Endothelial cell of umbilical vein (primary cell): ENCODE data around the gene TTLL10.

Source experiments
- CTCF ChIP-seq, 2 donors: IDR thresholded peaks; 1 replicate in 1 of 2; 2 replicates in 1 of 2; pipeline ENCODE4 v1.5.1; 2011; ENCODE audit warnings: low read length in 2 of 2, mild to moderate bottlenecking in 2 of 2, moderate library complexity in 2 of 2, control low read depth in 1 of 2, inconsistent platforms in 1 of 2, low read depth in 1 of 2; ENCODE audit not compliant: insufficient read depth in 1 of 2; ENCODE audit errors: extremely low read depth in 1 of 2
- MAX ChIP-seq: IDR thresholded peaks from 2 replicates; pipeline ENCODE4 v1.6.1; 2011; ENCODE audit not compliant: insufficient read depth, insufficient read length

- no peak for TF ChIP-seq MAX
- no peak for TF ChIP-seq CTCF (IDR thresholded peaks at IDR 0.05; ENCODE audit: extremely low read depth in 1 of 2, insufficient read depth in 1 of 2, low read depth in 1 of 2, low read length in 2 of 2)
Observed at GRCh38 chr1:1185101-1185765, 11.6 kb downstream of the TTLL10 start.
